H1 (cell line): Measurements from ENCODE around the gene CCR9.

ENCODE experiments used
- ATF2 ChIP-seq: IDR thresholded peaks from 2 replicates; pipeline ENCODE4 v1.6.1; 2012; ENCODE audit warnings: low read length, inconsistent platforms
- BACH1 ChIP-seq: IDR thresholded peaks from 2 replicates; pipeline ENCODE4 v1.6.1; 2012; ENCODE audit warnings: low read length, improper control_type of control experiment
- CEBPB ChIP-seq: IDR thresholded peaks from 2 replicates; pipeline ENCODE4 v1.6.1; 2012; ENCODE audit warnings: low read depth, low read length
- CTCF ChIP-seq, 3 experiments: IDR thresholded peaks; 1 replicate in 2 of 3; 2 replicates in 1 of 3; pipeline versions ENCODE4 v1.5.1 to v1.6.1; 2011; ENCODE audit warnings: low read length in 3 of 3, mild to moderate bottlenecking in 3 of 3, inconsistent platforms in 2 of 3, low read depth in 1 of 3, moderate library complexity in 1 of 3; ENCODE audit not compliant: insufficient read depth in 1 of 3; ENCODE audit errors: control extremely low read depth in 1 of 3
- EP300 ChIP-seq, 2 experiments: IDR thresholded peaks; 1 replicate in 1 of 2; 2 replicates in 1 of 2; pipeline ENCODE4 v1.6.1; 2011 to 2012; ENCODE audit warnings: low read depth in 2 of 2, low read length in 2 of 2, mild to moderate bottlenecking in 2 of 2, borderline replicate concordance in 1 of 2, inconsistent platforms in 1 of 2, moderate library complexity in 1 of 2
- EZH2 ChIP-seq: fragments of 200-600 bp; sonication (generic); IDR thresholded peaks from 2 replicates; pipeline ENCODE4 v1.7.1; 2012; ENCODE audit warnings: low read depth, mild to moderate bottlenecking, moderate library complexity, low read length, inconsistent platforms; ENCODE audit not compliant: severe bottlenecking
- FOSL1 ChIP-seq: IDR thresholded peaks from 2 replicates; pipeline ENCODE4 v1.6.1; 2011; ENCODE audit warnings: mild to moderate bottlenecking, low read depth, low read length, moderate library complexity; ENCODE audit not compliant: insufficient read depth
- GABPA ChIP-seq: IDR thresholded peaks from 2 replicates; pipeline ENCODE4 v1.6.1; 2011; ENCODE audit warnings: mild to moderate bottlenecking, low read length, moderate library complexity, borderline replicate concordance; ENCODE audit not compliant: insufficient read depth
- KDM1A ChIP-seq: fragments of 200-600, 300-600 bp; sonication (generic); IDR thresholded peaks from 2 replicates; pipeline ENCODE4 v1.7.1; 2016; ENCODE audit warnings: mild to moderate bottlenecking, low read length, borderline replicate concordance
- POLR2A ChIP-seq, 2 experiments: IDR thresholded peaks; 1 replicate in 1 of 2; 2 replicates in 1 of 2; pipeline ENCODE4 v1.6.1; 2011; ENCODE audit warnings: low read depth in 2 of 2, low read length in 2 of 2, mild to moderate bottlenecking in 2 of 2; ENCODE audit errors: control extremely low read depth in 1 of 2
- RAD21 ChIP-seq, 2 experiments: IDR thresholded peaks in 1 of 2; conservative IDR thresholded peaks in 1 of 2; 2 replicates each; pipeline ENCODE4 v1.6.1; 2011; ENCODE audit warnings: low read depth in 2 of 2, low read length in 2 of 2, improper control_type of control experiment in 1 of 2, inconsistent platforms in 1 of 2, mild to moderate bottlenecking in 1 of 2, moderate library complexity in 1 of 2
- SAP30 ChIP-seq: fragments of 300-600 bp; sonication (generic); IDR thresholded peaks from 2 replicates; pipeline ENCODE4 v1.7.1; 2012; ENCODE audit warnings: low read length, moderate library complexity, mild to moderate bottlenecking, inconsistent platforms; ENCODE audit not compliant: insufficient read depth, insufficient replicate concordance
- TBP ChIP-seq: IDR thresholded peaks from 2 replicates; pipeline ENCODE4 v1.6.1; 2011; ENCODE audit warnings: low read depth, low read length, improper control_type of control experiment
- ZNF274 ChIP-seq: IDR thresholded peaks from 2 replicates; pipeline ENCODE4 v1.7.0; 2012; ENCODE audit warnings: low read length, borderline replicate concordance; ENCODE audit errors: extremely low read depth

- TF ChIP-seq EZH2 (no peak), RAD21 (IDR thresholded peaks at IDR 0.05 in 1 of 2, conservative IDR thresholded peaks at IDR 0.05 in 1 of 2; ENCODE audit: low read depth in 2 of 2, low read length in 2 of 2) (no peak), CTCF (IDR thresholded peaks at IDR 0.05; ENCODE audit: control extremely low read depth in 1 of 3, insufficient read depth in 1 of 3, low read depth in 1 of 3, low read length in 3 of 3) (no peak), FOSL1 (no peak), TBP (no peak), ZNF274 (no peak), ATF2 (no peak), POLR2A (IDR thresholded peaks at IDR 0.05; ENCODE audit: control extremely low read depth in 1 of 2, low read depth in 2 of 2, low read length in 2 of 2) (no peak), SAP30 (no peak), GABPA (no peak), CEBPB (no peak), EP300 (IDR thresholded peaks at IDR 0.05; ENCODE audit: borderline replicate concordance in 1 of 2, low read depth in 2 of 2, low read length in 2 of 2) (no peak), KDM1A (no peak), BACH1 (no peak)
Measured at GRCh38 chr3:45889337-45889736, 3.0 kb downstream of the CCR9 start.
